Subcutaneous abdominal adipose tissue (tissue), 5 donors: ENCODE results near the gene ACOT4.

Experiments used
- H3K27ac ChIP-seq: one replicate; pipeline ENCODE4 v1.7.0; 2013; ENCODE audit warnings: low read depth, mild to moderate bottlenecking, inconsistent platforms, low read length, moderate library complexity
- H3K27me3 ChIP-seq, 5 donors: one replicate each; pipeline ENCODE4 v1.7.0; 2013; ENCODE audit warnings: low read length in 5 of 5, inconsistent platforms in 1 of 5; ENCODE audit not compliant: control insufficient read depth in 5 of 5, insufficient read depth in 4 of 5
- H3K36me3 ChIP-seq, 5 donors: one replicate each; pipeline ENCODE4 v1.7.0; 2013; ENCODE audit warnings: low read length in 5 of 5; ENCODE audit not compliant: control insufficient read depth in 5 of 5, insufficient read depth in 5 of 5
- H3K4me1 ChIP-seq, 5 donors: one replicate each; pipeline ENCODE4 v1.7.0; 2013; ENCODE audit warnings: low read length in 5 of 5, mild to moderate bottlenecking in 3 of 5, moderate library complexity in 1 of 5; ENCODE audit not compliant: control insufficient read depth in 5 of 5, insufficient read depth in 5 of 5
- H3K4me3 ChIP-seq, 5 donors: one replicate each; pipeline ENCODE4 v1.7.0; 2013; ENCODE audit warnings: low read length in 5 of 5, low read depth in 1 of 5
- H3K9ac ChIP-seq, 5 donors: one replicate each; pipeline ENCODE4 v1.7.0; 2013; ENCODE audit warnings: low read length in 5 of 5, mild to moderate bottlenecking in 4 of 5, moderate library complexity in 3 of 5
- H3K9me3 ChIP-seq, 5 donors: one replicate each; pipeline ENCODE4 v1.7.0; 2013; ENCODE audit warnings: low read length in 5 of 5; ENCODE audit not compliant: control insufficient read depth in 5 of 5
- donor health status: healthy.
- donor health status: healthy.
- donor health status: healthy.
- donor health status: healthy.
- donor health status: healthy.

The ACOT4 gene

GRCh38 chr14:73607241-73607640 is 15.6 kb downstream of the ACOT4 start:
- no peak overlapping the region for H3K9ac ChIP-seq
- H3K27ac ChIP-seq = no peak overlapping the region
- peaks cover 0 to 4% (median 0%) of the 10 kb centered on the region in 5 donors for H3K9me3 ChIP-seq
- H3K27me3 ChIP-seq = no peaks in the 10 kb centered on the region
- H3K36me3 ChIP-seq = no peaks in the 10 kb centered on the region
- H3K4me3 ChIP-seq = no peak overlapping the region
- H3K4me1 ChIP-seq = peaks cover 0 to 12% (median 6%) of the 10 kb centered on the region in 5 donors

DNA sequence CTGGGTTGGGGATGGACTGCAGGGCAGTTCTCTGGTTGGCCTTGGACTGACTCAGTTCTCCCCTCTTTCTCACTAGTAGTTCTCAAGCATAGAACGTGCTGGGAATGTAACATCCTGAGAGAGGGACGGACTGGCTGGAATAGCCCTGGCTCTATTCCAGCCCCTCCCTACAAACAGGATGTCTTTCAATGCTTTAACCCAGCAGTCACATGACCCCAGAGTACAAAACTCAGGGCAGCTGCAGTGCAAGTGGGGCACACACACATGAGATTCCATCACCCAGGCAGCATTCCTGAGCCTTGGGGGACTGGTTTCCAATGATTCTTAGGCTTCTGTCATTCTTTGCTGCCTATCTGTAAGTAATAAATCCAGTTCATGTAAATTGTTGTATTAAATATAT is 19.0 kb downstream of the ACOT4 start:
- H3K36me3 ChIP-seq = no peaks in the 10 kb centered on the region
- peaks cover 0 to 22% (median 15%) of the 10 kb centered on the region in 5 donors for H3K4me1 ChIP-seq
- no peak overlapping the region for H3K4me3 ChIP-seq
- H3K27me3 ChIP-seq = no peaks in the 10 kb centered on the region
- no peak overlapping the region for H3K9ac ChIP-seq
- peaks cover 0 to 4% (median 0%) of the 10 kb centered on the region in 5 donors for H3K9me3 ChIP-seq
- no peak overlapping the region for H3K27ac ChIP-seq

DNA sequence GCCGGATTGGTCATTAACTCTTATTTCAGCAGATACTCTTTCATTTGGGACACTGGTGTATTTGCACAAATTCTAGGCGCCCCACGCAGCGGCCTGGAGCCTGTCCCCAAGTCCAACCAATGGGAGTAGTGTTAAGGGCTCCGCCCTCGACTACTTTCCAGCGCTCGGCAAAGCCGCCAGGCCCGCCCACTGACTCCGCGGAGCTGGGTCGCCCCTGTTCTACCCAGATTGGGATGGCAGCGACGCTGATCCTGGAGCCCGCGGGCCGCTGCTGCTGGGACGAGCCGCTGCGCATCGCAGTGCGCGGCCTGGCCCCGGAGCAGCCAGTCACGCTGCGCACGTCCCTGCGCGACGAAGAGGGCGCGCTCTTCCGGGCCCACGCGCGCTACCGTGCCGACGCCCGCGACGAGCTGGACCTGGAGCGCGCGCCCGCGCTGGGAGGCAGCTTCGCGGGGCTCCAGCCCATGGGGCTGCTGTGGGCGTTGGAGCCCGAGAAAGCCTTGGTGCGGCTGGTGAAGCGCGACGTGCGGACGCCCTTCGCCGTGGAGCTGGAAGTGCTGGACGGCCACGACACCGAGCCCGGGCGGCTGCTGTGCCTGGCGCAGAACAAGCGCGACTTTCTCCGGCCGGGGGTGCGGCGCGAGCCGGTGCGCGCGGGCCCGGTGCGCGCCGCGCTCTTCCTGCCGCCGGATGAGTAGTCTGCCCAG is 20.8 kb downstream of the ACOT4 start, which contains the start of gene ACOT6:
Gene ACOT6, plus strand, starts transcription at position 179 of the 707 bp plus-strand sequence. Its CDS starts 55 bp downstream, at position 234.
- H3K36me3 ChIP-seq = no peaks in the 10 kb centered on the region
- no peaks in the 10 kb centered on the region for H3K27me3 ChIP-seq
- H3K4me1 ChIP-seq = peaks cover 0 to 22% (median 15%) of the 10 kb centered on the region in 5 donors
- H3K9ac ChIP-seq = peak within 1 kb of the TSS in 4 of 5 donors; percentile 16 to 66 (median 40)
- peak within 1 kb of the TSS; percentile 72 for H3K27ac ChIP-seq
- H3K4me3 ChIP-seq = peak within 1 kb of the TSS; percentile 71 to 87 (median 80)
- peaks cover 0 to 4% (median 0%) of the 10 kb centered on the region in 5 donors for H3K9me3 ChIP-seq

DNA sequence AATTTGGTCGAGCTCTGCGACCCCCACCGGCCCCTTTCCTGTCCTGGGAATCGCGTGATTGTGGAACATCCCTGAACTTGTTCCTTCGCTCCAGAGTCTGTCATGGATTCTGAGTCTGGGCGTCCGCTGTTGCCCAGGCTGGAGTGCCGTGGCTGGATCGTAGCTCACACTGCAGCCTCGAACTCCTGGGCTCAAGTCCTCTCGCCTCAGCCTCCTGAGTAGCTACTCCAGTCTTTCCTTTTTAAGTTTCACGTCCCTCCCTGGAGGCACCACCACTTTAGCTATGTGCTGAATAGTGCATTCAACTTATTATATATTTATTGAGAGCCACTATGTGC is 21.3 kb downstream of the ACOT4 start:
- Histone ChIP-seq H3K27me3 (no peaks in the 10 kb centered on the region), H3K9me3 (peaks cover 0 to 4% (median 0%) of the 10 kb centered on the region in 5 donors), H3K27ac (peak overlapping the region; percentile 72), H3K36me3 (no peaks in the 10 kb centered on the region), H3K4me3 (peak overlapping the region; percentile 71 to 87 (median 80)), H3K4me1 (peaks cover 0 to 22% (median 15%) of the 10 kb centered on the region in 5 donors), H3K9ac (peak overlapping the region in 3 of 5 donors; percentile 16 to 66 (median 41))

DNA sequence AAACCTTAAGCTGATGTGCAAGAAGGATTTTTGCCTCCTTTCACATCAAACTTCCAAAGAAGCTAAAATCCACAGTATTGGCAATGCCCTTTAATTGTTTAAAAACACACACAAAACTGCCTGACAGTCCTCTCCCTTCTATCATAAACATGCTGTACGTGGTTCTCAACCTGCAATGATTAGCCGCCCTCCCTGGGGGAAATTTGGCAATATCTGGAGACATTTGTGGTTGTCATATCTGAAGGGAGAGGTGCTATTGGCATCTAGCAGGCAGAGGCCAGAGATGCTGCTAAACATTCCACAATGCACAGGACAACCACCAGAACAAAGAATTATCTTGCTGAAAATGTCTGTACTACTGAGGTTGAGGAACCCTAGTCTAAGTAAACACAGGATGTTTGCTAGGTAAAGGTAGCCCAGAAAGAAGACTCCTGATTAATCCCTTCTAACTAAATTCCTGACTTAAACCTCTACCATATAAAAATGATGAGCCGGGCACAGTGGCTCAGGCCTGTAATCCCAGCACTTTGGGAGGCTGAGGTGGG is 21.8 kb downstream of the ACOT4 start:
- H3K9me3 ChIP-seq = peaks cover 0 to 4% (median 0%) of the 10 kb centered on the region in 5 donors
- no peaks in the 10 kb centered on the region for H3K27me3 ChIP-seq
- H3K4me1 ChIP-seq = peaks cover 0 to 21% (median 15%) of the 10 kb centered on the region in 5 donors
- peak overlapping the region in 1 of 5 donors; percentile 66 for H3K9ac ChIP-seq
- no peaks in the 10 kb centered on the region for H3K36me3 ChIP-seq
- peak overlapping the region; percentile 72 for H3K27ac ChIP-seq
- H3K4me3 ChIP-seq = peak overlapping the region; percentile 71 to 87 (median 80)

GRCh38 chr14:73616831-73617230 is 25.2 kb downstream of the ACOT4 start:
- Histone ChIP-seq H3K9me3 (no peaks in the 10 kb centered on the region), H3K27ac (no peak overlapping the region), H3K27me3 (no peaks in the 10 kb centered on the region), H3K36me3 (no peaks in the 10 kb centered on the region), H3K9ac (no peak overlapping the region), H3K4me1 (peaks cover 0 to 30% (median 22%) of the 10 kb centered on the region in 5 donors), H3K4me3 (no peak overlapping the region)

- H3K27ac ChIP-seq = no peak overlapping the region
- H3K36me3 ChIP-seq = no peaks in the 10 kb centered on the region
- H3K4me1 ChIP-seq = peaks cover 0 to 18% (median 8%) of the 10 kb centered on the region in 5 donors
These were observed 27.9 kb downstream of the ACOT4 start for GRCh38 chr14:73619524-73619923.

GRCh38 chr14:73620268-73620667 is 28.6 kb downstream of the ACOT4 start:
- Histone ChIP-seq H3K27me3 (no peaks in the 10 kb centered on the region), H3K9ac (peak overlapping the region in 1 of 5 donors; percentile 3), H3K4me1 (peaks cover 0 to 18% (median 8%) of the 10 kb centered on the region in 5 donors), H3K36me3 (no peaks in the 10 kb centered on the region), H3K4me3 (peak overlapping the region in 1 of 5 donors; percentile 13), H3K27ac (peak overlapping the region; percentile 39), H3K9me3 (peaks cover 0 to 3% (median 0%) of the 10 kb centered on the region in 5 donors)

More at GRCh38 chr14:73619524-73619923, 27.9 kb downstream of the ACOT4 start:
- Histone ChIP-seq H3K9ac (no peak overlapping the region), H3K27me3 (no peaks in the 10 kb centered on the region), H3K4me3 (no peak overlapping the region), H3K9me3 (peaks cover 0 to 3% (median 0%) of the 10 kb centered on the region in 5 donors)

- H3K9me3 ChIP-seq = peaks cover 0 to 3% (median 0%) of the 10 kb centered on the region in 5 donors
- peaks cover 0 to 18% (median 8%) of the 10 kb centered on the region in 5 donors for H3K4me1 ChIP-seq
- H3K27ac ChIP-seq = no peak overlapping the region
- no peaks in the 10 kb centered on the region for H3K36me3 ChIP-seq
- H3K9ac ChIP-seq = no peak overlapping the region
- no peak overlapping the region for H3K4me3 ChIP-seq
- H3K27me3 ChIP-seq = no peaks in the 10 kb centered on the region
These were observed 31.9 kb downstream of the ACOT4 start for GRCh38 chr14:73623504-73624054.

DNA sequence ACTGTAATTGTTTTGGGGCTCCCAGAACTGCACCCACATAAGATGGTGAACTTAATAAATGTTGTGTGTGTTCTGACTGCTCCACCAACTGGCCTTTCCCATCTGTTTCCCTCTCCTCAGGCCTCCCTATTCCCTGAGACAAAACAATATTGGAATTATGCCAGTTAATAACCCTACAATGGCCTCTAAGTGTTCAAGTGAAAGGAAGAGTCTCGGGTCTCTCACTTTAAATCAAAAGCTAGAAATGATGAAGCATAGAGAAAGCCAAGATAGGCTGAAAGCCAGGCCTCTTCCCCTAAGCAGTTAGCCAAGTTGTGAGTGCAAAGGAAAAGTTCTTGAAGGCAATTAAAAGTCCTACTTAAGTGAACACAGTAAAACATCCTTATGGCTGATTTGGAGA is 34.0 kb downstream of the ACOT4 start:
- H3K9me3 ChIP-seq = peaks cover 0 to 3% (median 0%) of the 10 kb centered on the region in 5 donors
- no peaks in the 10 kb centered on the region for H3K36me3 ChIP-seq
- H3K27ac ChIP-seq = no peak overlapping the region
- H3K27me3 ChIP-seq = no peaks in the 10 kb centered on the region
- no peak overlapping the region for H3K9ac ChIP-seq
- peaks cover 0 to 4% (median under 1%) of the 10 kb centered on the region in 5 donors for H3K4me1 ChIP-seq
- no peak overlapping the region for H3K4me3 ChIP-seq
